Chondrocyte (in vitro differentiated cells): ENCODE measurements around the gene ZNF488. TPM values are rescaled to one million over a fixed set of nuclear protein-coding genes. Genes with fewer than 3 reads are reported as not detected.
"Not testable (repeated sequence)": the region's sequence is repeated elsewhere in the genome, so short reads cannot be mapped to it uniquely, and the experiment has no call there.

Experiments used
- DNase-seq: peaks from one replicate; pipeline ENCODE4 v3.0.0; 2021; ENCODE audit warnings: mixed read lengths, low spot score
- H3K27ac Mint-ChIP-seq: one replicate; pipeline ENCODE4 v1.8.0; 2021; ENCODE audit warnings: mild to moderate bottlenecking, moderate library complexity, mixed read lengths; ENCODE audit not compliant: unreplicated experiment
- H3K27me3 Mint-ChIP-seq: 2 replicates; pipeline ENCODE4 v1.8.0; 2021; ENCODE audit warnings: low read depth, mixed read lengths
- H3K36me3 Mint-ChIP-seq: 2 replicates; pipeline ENCODE4 v1.8.0; 2021; ENCODE audit warnings: low read depth, mixed read lengths
- H3K4me1 Mint-ChIP-seq: 2 replicates; pipeline ENCODE4 v1.8.0; 2021; ENCODE audit warnings: low read depth, mild to moderate bottlenecking, mixed read lengths
- H3K4me3 Mint-ChIP-seq: one replicate; pipeline ENCODE4 v1.8.0; 2021; ENCODE audit warnings: mild to moderate bottlenecking, moderate library complexity, mixed read lengths; ENCODE audit not compliant: unreplicated experiment
- H3K9me3 Mint-ChIP-seq: 2 replicates; pipeline ENCODE4 v1.8.0; 2021; ENCODE audit warnings: low read depth, mixed read lengths
- total RNA-seq: library from RNA; stranded (reverse); gene quantifications from 3 replicates; pipeline ENCODE4 v1.2.1, GENCODE V29; 2021
- TF ChIP-seq, protein P1 (sequence below): fragments of 200-600 bp; sonication (generic); IDR thresholded peaks from 2 replicates; pipeline ENCODE4 v1.5.0; 2021; ENCODE audit warnings: antibody characterized with exemption, mild to moderate bottlenecking, moderate library complexity

The ZNF488 gene
- total RNA-seq, 1 donor from 2014 or later = 0.17 TPM

DNA sequence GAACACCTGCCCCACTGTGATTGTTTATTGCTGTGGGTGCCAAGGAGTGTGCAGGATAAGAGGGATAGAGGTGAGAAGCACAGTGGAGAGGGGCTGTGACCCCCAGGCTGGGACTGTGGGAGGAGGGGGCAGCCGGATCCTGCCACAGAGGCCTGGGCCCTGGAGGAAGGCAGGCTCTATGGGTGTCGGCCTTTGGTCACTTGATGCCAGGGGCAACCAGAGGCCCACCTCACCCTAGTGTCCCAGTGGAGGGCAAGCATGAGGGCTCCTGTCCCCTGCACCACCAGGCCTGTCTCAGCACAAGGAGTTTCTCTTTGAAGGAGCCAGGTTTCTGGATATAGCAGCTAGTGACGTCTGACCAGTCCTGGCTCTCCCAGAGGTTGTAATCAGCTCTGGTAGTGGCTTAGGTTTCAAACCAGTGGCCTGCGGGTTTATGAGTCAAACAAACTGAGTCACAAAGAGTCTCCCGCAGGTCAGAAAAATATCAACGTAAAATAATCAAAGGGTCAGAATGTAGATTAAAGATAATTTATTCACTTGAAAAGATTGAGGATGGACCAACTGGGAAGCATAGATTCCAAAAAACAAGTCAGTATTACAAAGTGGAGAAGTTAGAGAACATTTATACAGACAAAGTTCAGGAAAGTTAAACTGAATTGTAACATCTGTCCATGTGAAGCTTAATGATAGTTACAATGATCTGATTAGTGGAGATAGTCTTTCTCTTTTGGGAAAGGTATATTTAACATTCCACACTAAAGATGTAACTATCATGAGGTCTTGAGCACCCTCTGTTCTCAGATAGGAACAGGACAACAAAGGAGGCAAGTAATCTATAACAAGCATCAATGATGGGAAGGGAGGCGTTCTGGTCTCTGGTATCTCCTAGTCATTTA, 37.2 kb upstream of the ZNF488 start:
- no peaks in the 10 kb centered on the region for H3K27me3 Mint-ChIP-seq
- H3K27ac Mint-ChIP-seq = no peak overlapping the region
- no peak overlapping the region for H3K4me3 Mint-ChIP-seq
- TF ChIP-seq, protein P1, sequence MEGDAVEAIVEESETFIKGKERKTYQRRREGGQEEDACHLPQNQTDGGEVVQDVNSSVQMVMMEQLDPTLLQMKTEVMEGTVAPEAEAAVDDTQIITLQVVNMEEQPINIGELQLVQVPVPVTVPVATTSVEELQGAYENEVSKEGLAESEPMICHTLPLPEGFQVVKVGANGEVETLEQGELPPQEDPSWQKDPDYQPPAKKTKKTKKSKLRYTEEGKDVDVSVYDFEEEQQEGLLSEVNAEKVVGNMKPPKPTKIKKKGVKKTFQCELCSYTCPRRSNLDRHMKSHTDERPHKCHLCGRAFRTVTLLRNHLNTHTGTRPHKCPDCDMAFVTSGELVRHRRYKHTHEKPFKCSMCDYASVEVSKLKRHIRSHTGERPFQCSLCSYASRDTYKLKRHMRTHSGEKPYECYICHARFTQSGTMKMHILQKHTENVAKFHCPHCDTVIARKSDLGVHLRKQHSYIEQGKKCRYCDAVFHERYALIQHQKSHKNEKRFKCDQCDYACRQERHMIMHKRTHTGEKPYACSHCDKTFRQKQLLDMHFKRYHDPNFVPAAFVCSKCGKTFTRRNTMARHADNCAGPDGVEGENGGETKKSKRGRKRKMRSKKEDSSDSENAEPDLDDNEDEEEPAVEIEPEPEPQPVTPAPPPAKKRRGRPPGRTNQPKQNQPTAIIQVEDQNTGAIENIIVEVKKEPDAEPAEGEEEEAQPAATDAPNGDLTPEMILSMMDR = no peak
- no peaks in the 10 kb centered on the region for H3K9me3 Mint-ChIP-seq
- no peak for DNase-seq
- no peaks in the 10 kb centered on the region for H3K36me3 Mint-ChIP-seq
- H3K4me1 Mint-ChIP-seq = peaks cover 7% of the 10 kb centered on the region

DNA sequence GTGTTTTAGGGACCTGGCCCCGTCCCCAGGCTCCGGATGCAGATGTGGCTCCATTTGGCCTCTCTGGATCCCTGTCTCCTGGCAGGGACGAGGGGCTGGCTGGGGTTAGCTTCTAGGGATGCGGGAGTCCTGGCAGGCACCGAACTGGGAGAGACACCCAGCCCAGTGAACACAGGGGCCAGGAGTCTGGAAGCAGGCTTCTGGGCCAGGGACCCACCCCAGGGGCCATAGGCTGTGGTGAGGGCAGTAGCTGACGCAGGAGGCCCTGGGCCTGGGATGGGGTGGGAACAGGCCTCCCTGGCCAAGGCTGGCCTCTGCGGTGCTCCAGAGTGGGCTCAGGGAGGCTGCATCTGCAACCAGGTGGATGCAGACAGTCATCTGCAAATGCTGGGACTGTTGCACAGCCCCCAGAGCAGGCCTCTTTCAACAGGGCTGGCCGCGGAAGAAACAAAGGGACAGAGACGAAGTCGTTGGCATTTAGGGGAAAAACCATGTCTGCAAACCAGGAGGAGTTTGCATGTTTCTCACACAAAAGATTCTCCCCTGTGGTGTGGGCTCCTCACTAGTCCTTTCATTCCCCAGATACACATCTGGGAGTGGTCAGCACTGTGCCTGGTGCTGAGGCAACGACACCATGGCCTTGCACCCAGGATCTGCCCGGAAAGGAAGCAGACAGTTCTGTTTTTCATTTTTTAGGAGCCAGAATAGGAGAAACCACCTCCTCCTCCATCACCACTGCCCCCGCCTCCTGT, 36.4 kb upstream of the ZNF488 start:
- Mint-ChIP-seq H3K9me3 (no peaks in the 10 kb centered on the region), H3K4me1 (peaks cover 7% of the 10 kb centered on the region), H3K4me3 (no peak overlapping the region), H3K27me3 (no peaks in the 10 kb centered on the region), H3K36me3 (no peaks in the 10 kb centered on the region), H3K27ac (no peak overlapping the region)
- TF ChIP-seq, protein P1 = no peak
- no peak for DNase-seq

DNA sequence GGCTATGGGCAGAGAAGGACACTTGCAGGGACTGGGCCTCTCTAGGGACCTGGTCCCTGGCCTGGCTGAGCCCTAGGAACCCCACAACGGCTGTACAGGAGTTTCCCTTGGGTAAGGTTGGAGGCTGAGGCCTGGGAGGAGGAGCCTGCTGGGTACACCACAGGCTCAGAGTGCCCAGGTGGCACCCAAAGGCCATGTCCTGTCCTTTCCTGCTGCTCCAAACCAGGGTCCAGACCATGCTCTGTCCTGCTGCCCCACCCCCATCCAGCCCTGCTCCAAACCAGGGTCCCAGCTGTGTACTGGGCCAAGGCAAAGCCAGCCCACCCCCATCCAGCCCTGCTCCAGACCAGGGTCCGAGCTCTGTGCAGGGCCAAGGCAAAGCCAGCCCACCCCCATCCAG, 35.3 kb upstream of the ZNF488 start:
- no peaks in the 10 kb centered on the region for H3K36me3 Mint-ChIP-seq
- no peak overlapping the region for H3K4me3 Mint-ChIP-seq
- no peaks in the 10 kb centered on the region for H3K9me3 Mint-ChIP-seq
- H3K27me3 Mint-ChIP-seq = no peaks in the 10 kb centered on the region
- no peak for DNase-seq
- TF ChIP-seq, protein P1 = no peak
- H3K4me1 Mint-ChIP-seq = peaks cover 7% of the 10 kb centered on the region
- no peak overlapping the region for H3K27ac Mint-ChIP-seq

DNA sequence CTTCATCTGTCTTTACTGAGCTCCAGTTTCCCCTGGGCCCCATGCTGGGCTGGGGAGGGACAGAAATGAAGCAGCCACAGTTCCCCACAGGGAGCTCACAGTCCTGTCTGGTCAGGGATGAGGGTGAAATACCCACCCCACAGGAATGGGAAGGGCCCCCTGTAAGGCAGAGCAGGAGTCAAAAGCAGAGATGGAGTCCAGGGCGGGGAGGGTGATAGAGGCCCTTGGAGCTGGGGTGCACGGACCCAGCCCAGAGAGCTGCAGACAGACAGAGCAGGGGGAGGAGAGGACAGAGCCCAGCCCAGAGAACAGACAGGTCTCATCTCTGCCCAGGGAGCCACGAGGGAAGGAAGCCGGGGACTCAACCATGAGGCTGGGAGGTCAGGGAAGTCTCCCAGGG, 34.9 kb upstream of the ZNF488 start:
- no peaks in the 10 kb centered on the region for H3K9me3 Mint-ChIP-seq
- H3K4me3 Mint-ChIP-seq = no peak overlapping the region
- DNase-seq = no peak
- no peaks in the 10 kb centered on the region for H3K27me3 Mint-ChIP-seq
- H3K36me3 Mint-ChIP-seq = no peaks in the 10 kb centered on the region
- no peak overlapping the region for H3K27ac Mint-ChIP-seq
- TF ChIP-seq, protein P1 = no peak
- peaks cover 7% of the 10 kb centered on the region for H3K4me1 Mint-ChIP-seq

DNA sequence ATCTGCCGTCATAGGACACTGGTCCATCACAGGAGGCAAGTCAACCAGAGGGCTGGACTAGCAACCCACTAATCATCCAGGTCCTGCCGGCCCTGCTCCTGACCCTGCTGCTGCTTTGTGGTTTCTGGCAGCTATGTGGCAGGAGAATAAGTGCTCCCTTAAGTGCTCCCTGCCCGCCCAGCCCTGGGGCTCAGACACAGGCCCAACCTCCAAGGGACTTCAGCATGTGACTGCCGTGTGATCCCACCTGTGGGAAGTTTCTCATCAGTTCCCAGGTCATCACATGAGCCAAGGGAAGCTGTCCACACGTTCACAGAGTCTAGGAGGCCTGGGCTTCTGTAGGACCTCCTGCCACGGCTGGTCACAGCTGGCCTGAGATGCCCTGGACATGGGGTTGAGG, 34.2 kb upstream of the ZNF488 start:
- H3K4me3 Mint-ChIP-seq = no peak overlapping the region
- DNase-seq = no peak
- H3K27me3 Mint-ChIP-seq = no peaks in the 10 kb centered on the region
- TF ChIP-seq, protein P1 = no peak
- peaks cover 2% of the 10 kb centered on the region for H3K4me1 Mint-ChIP-seq
- no peaks in the 10 kb centered on the region for H3K9me3 Mint-ChIP-seq
- no peaks in the 10 kb centered on the region for H3K36me3 Mint-ChIP-seq
- H3K27ac Mint-ChIP-seq = no peak overlapping the region

DNA sequence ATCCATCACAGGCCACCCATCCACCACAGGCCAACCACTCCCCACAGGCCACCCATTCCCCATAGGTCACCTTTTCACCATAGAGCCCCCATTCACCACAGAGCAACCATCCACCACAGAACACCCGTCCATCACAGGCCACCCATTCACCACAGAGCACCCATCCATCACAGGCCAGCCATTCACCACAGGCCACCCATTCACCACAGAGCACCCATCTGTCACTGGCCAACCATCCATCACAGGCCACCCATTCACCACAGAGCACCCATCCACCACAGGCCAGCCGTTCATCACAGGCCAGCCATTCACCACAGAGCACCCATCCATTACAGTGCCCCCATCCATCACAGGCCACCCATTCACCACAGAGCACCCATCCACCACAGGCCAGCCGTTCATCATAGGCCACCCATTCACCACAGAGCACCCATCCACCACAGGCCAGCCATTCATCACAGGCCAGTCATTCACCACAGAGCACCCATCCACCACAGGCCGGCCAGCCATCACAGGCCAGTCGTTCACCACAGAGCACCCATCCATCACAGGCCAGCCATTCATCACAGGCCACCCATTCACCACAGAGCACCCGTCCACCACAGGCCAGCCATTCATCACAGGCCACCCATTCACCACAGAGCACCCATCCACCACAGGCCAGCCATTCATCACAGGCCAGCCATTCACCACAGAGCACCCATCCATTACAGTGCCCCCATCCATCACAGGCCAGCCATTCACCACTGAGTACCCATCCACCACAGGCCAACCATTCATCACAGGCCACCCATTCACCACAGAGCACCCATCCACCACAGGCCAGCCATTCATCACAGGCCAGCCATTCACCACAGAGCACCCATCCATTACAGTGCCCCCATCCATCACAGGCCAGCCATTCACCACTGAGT, 32.5 kb upstream of the ZNF488 start:
- not testable (repeated sequence) for H3K4me3 Mint-ChIP-seq, DNase-seq, H3K27me3 Mint-ChIP-seq, H3K36me3 Mint-ChIP-seq, H3K27ac Mint-ChIP-seq, H3K9me3 Mint-ChIP-seq, H3K4me1 Mint-ChIP-seq
